ENCODE measurements around the gene CD55. TPM values are rescaled to one million over a fixed set of nuclear protein-coding genes. Genes with fewer than 3 reads are reported as not detected.

The CD55 gene
- total RNA-seq, 1 donor from 2014 or later = 60.4 TPM

GRCh38 chr1:207389728-207390464 lies 68.4 kb downstream of the CD55 start:
- H3K4me3 ChIP-seq = no peak overlapping the region
- intact Hi-C loops (cut with micrococcal nuclease) = no loop called here
- DNase-seq = no peak
- H3K36me3 ChIP-seq = peaks cover 6% of the 10 kb centered on the region
- TF ChIP-seq CTCF (IDR thresholded peaks at IDR 0.05; ENCODE audit: borderline replicate concordance) = no peak
- no peak overlapping the region for H3K27ac ChIP-seq (replicated peaks)
- peaks cover 19% of the 10 kb centered on the region for H3K9me3 ChIP-seq (replicated peaks)
- H3K27me3 ChIP-seq (ENCODE audit: low read depth) = peaks cover 5% of the 10 kb centered on the region
- H3K4me1 ChIP-seq = no peaks in the 10 kb centered on the region

- no peak for TF ChIP-seq CTCF (IDR thresholded peaks at IDR 0.05; ENCODE audit: borderline replicate concordance)
- H3K9me3 ChIP-seq (replicated peaks) = no peaks in the 10 kb centered on the region
- DNase-seq = no peak
- intact Hi-C loops (cut with micrococcal nuclease) = no loop called here
- no peak overlapping the region for H3K4me3 ChIP-seq
- no peak overlapping the region for H3K27ac ChIP-seq (replicated peaks)
- no peaks in the 10 kb centered on the region for H3K4me1 ChIP-seq
- H3K27me3 ChIP-seq (ENCODE audit: low read depth) = peaks cover 5% of the 10 kb centered on the region
- no peaks in the 10 kb centered on the region for H3K36me3 ChIP-seq
Observed at GRCh38 chr1:207393610-207394009, 72.1 kb downstream of the CD55 start.

GRCh38 chr1:207396168-207396746 lies 74.8 kb downstream of the CD55 start:
- no peak for DNase-seq
- TF ChIP-seq CTCF (IDR thresholded peaks at IDR 0.05; ENCODE audit: borderline replicate concordance) = no peak
- no peak overlapping the region for H3K4me3 ChIP-seq
- intact Hi-C loops (cut with micrococcal nuclease) = no loop called here
- no peaks in the 10 kb centered on the region for H3K4me1 ChIP-seq
- H3K36me3 ChIP-seq = no peaks in the 10 kb centered on the region
- H3K9me3 ChIP-seq (replicated peaks) = no peaks in the 10 kb centered on the region
- peaks cover 5% of the 10 kb centered on the region for H3K27me3 ChIP-seq (ENCODE audit: low read depth)
- no peak overlapping the region for H3K27ac ChIP-seq (replicated peaks)

GRCh38 chr1:207397525-207397926 lies 76.0 kb downstream of the CD55 start:
- no peak for TF ChIP-seq CTCF (IDR thresholded peaks at IDR 0.05; ENCODE audit: borderline replicate concordance)
- H3K36me3 ChIP-seq = no peaks in the 10 kb centered on the region
- peaks cover 2% of the 10 kb centered on the region for H3K27me3 ChIP-seq (ENCODE audit: low read depth)
- no peak for DNase-seq
- no peak overlapping the region for H3K4me3 ChIP-seq
- H3K27ac ChIP-seq (replicated peaks) = no peak overlapping the region
- H3K9me3 ChIP-seq (replicated peaks) = no peaks in the 10 kb centered on the region
- H3K4me1 ChIP-seq = no peaks in the 10 kb centered on the region
- intact Hi-C loops (cut with micrococcal nuclease) = no loop called here

GRCh38 chr1:207398986-207399385 lies 77.5 kb downstream of the CD55 start:
- H3K4me1 ChIP-seq = no peaks in the 10 kb centered on the region
- intact Hi-C loops (cut with micrococcal nuclease) = no loop called here
- no peak for DNase-seq
- no peak for TF ChIP-seq CTCF (IDR thresholded peaks at IDR 0.05; ENCODE audit: borderline replicate concordance)
- H3K4me3 ChIP-seq = no peak overlapping the region
- H3K36me3 ChIP-seq = no peaks in the 10 kb centered on the region
- no peaks in the 10 kb centered on the region for H3K9me3 ChIP-seq (replicated peaks)
- H3K27me3 ChIP-seq (ENCODE audit: low read depth) = no peaks in the 10 kb centered on the region
- no peak overlapping the region for H3K27ac ChIP-seq (replicated peaks)
